ENCODE data around the gene ARHGAP22. TPM values are rescaled to one million over a fixed set of nuclear protein-coding genes. Genes with fewer than 3 reads are reported as not detected.

ARHGAP22 gene
- total and polyA plus RNA-seq, 5 donors, result 1.4 to 6.5 (median 5.1) TPM

DNA sequence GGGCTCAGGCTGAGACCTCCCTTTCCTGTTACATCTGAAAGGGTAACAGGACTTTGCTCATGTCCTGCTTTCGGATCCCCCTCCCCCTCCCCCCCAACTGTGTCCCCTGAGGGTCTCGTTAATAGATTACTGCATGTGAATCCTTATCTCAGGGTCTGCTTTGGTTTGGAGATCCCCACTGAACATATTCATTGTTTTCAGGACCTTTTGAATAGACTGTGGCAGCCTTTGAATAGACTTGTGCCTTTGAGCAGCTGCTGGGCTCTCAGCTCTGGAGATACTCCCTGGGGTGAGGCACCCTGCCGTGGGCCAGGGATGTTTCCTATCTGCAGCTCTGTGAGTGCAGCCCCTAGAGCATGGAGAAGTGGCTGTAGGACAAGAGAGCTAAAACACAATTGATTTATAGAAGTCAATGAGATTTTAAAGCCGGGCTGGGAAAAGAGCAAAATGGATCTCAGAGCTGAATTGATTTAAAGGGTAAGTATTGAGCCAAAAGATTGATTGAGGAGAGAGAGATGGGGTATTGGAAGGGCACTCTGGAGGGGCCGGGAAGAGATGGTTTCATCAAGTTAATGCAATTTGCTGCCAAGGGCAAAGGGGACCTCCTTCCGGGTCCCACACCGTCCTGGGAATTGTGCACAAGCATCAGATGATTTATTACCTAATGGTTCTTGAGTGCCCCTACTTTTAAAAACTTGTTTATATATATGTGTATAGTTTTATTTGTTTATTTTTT is 9.9 kb downstream of the ARHGAP22 start:
- no peak overlapping the region for H3K4me3 ChIP-seq (ENCODE audit: low read length)
- no peaks in the 10 kb centered on the region for H3K27me3 ChIP-seq (ENCODE audit: control insufficient read depth, insufficient read depth)
- 62% methylated on average over 7 of the region's 7 CpGs for WGBS
- no peaks in the 10 kb centered on the region for H3K9me3 ChIP-seq (ENCODE audit: control insufficient read depth, low read length)
- DNase-seq (no peak), ATAC-seq (no peak)
- no peaks in the 10 kb centered on the region for H3K4me1 ChIP-seq (ENCODE audit: control insufficient read depth, insufficient read depth, low read length)
- intact Hi-C loops (cut with DNase I), result no loop called here
- no peak overlapping the region for H3K27ac ChIP-seq (ENCODE audit: low read length)

DNA sequence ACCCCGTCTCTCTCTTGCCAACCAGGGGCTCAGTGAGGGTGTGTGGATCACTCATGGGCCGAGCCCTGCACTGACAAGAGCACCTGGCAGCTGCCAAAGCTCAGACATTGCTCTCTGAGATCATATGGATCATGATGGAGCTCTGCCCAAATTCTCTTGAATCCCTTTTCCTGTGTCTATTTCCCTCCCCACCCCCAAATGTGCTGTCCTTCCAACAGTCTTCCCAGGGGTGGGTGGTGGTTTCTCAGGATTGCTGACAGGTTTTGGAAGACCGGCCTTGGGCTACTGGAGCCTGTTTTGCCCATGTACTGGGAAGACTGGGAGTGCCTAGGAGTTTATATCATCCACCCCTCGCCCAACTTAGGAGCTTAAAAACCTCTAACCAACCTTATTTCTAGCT is 10.5 kb downstream of the ARHGAP22 start:
- intact Hi-C loops (cut with DNase I), result no loop called here
- no peaks in the 10 kb centered on the region for H3K27me3 ChIP-seq (ENCODE audit: control insufficient read depth, insufficient read depth)
- H3K4me1 ChIP-seq (ENCODE audit: control insufficient read depth, insufficient read depth, low read length), result no peaks in the 10 kb centered on the region
- H3K27ac ChIP-seq (ENCODE audit: low read length), result no peak overlapping the region
- DNase-seq (no peak), ATAC-seq (no peak)
- H3K9me3 ChIP-seq (ENCODE audit: control insufficient read depth, low read length), result no peaks in the 10 kb centered on the region
- H3K4me3 ChIP-seq (ENCODE audit: low read length), result no peak overlapping the region
- 82% methylated on average over 4 of the region's 4 CpGs for WGBS

DNA sequence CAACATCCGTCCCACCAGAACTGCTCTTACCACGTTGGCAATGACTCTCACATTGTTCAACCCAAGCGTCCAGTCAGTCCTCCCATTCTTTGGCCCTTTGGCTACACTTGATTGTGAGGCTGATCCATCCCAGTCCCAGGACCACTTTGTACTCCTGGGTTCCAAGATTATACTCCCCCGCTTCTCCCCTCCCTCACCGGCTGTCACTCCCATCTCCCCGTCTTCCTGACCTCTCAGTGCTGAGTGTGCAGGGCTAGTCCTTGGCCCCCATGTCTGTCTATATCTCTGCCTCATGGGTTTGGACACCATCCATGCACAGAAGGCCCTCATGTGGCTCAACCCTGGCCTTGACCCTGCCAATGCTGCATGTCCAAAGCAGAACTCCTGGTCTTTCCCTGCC is 12.5 kb downstream of the ARHGAP22 start:
- ATAC-seq (no peak), DNase-seq (no peak)
- H3K9me3 ChIP-seq (ENCODE audit: control insufficient read depth, low read length), result no peaks in the 10 kb centered on the region
- no peak overlapping the region for H3K4me3 ChIP-seq (ENCODE audit: low read length)
- H3K27ac ChIP-seq (ENCODE audit: low read length), result no peak overlapping the region
- no peaks in the 10 kb centered on the region for H3K27me3 ChIP-seq (ENCODE audit: control insufficient read depth, insufficient read depth)
- intact Hi-C loops (cut with DNase I), result no loop called here
- WGBS, result 85% methylated on average over 6 of the region's 6 CpGs
- H3K4me1 ChIP-seq (ENCODE audit: control insufficient read depth, insufficient read depth, low read length), result no peaks in the 10 kb centered on the region

DNA sequence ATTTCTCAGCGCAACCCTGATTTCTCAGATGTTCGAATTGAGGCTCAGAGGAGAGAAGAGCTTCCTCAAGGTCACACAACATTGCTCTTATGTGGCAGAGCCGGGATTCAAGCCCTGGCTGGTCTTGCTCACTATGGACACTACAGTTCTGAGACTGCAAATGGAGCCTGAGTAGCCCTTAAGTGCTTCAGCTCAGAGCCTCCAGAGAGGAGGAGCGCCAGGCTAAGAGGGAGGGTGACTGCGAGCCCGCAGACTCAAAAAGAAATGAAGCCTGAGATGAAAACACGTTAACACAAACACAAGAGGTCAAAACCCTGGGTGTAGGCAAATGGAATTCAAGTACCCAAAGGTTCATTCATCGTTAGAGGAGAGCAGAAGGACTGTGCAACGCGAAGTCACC is 13.9 kb downstream of the ARHGAP22 start:
- 92% methylated on average over 10 of the region's 10 CpGs for WGBS
- H3K4me3 ChIP-seq (ENCODE audit: low read length), result no peak overlapping the region
- no peak for ATAC-seq
- no peak for DNase-seq
- H3K27me3 ChIP-seq (ENCODE audit: control insufficient read depth, insufficient read depth), result no peaks in the 10 kb centered on the region
- H3K9me3 ChIP-seq (ENCODE audit: control insufficient read depth, low read length), result no peaks in the 10 kb centered on the region
- intact Hi-C loops (cut with DNase I), result no loop called here
- no peaks in the 10 kb centered on the region for H3K4me1 ChIP-seq (ENCODE audit: control insufficient read depth, insufficient read depth, low read length)
- no peak overlapping the region for H3K27ac ChIP-seq (ENCODE audit: low read length)

DNA sequence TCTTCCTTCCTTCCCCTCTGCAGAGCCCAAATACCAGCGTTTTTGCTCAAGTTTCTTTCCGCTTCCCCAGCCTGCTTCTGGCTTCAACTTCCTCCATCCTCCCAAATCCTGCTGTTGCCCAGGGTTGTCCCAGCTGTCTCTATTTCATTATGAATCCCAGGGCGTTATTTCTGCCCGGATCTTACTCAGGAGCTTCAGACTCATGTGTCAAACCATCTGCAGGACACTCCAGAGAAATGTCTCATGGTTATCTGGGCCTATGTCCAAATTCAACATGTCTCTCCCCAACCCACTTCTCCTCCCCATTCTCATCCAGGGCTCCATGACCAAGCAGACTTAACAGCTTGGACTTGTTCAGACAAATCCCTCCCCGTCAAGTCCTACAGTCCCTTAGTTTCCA is 15.6 kb downstream of the ARHGAP22 start:
- Histone ChIP-seq H3K9me3 (ENCODE audit: control insufficient read depth, low read length) (no peaks in the 10 kb centered on the region), H3K27me3 (ENCODE audit: control insufficient read depth, insufficient read depth) (no peaks in the 10 kb centered on the region), H3K27ac (ENCODE audit: low read length) (no peak overlapping the region), H3K4me1 (ENCODE audit: control insufficient read depth, insufficient read depth, low read length) (no peaks in the 10 kb centered on the region), H3K4me3 (ENCODE audit: low read length) (no peak overlapping the region)
- intact Hi-C loops (cut with DNase I), result no loop called here
- ATAC-seq (peak; percentile 46 to 66), DNase-seq (no peak)
- WGBS, result 44% methylated on average over 5 of the region's 5 CpGs

DNA sequence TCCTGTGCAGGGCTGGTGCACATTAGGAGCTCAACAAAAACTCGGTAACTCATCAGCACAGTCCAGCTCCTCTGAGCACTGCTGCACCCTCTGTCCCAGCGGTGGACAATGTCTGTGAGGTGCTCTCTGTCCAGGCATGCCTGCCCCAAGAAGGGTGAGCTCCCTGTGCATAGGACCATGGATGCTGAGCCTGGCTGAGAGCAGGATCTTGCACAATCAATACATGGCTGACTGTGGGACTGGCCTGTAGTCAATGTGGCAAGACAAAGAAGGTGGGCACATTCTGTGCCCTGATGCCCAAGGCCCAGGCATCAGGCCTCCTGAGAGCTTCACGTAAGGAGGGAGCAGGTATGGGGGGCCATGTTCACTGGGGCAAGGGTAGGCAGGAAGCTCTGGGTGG is 17.1 kb downstream of the ARHGAP22 start:
- Histone ChIP-seq H3K4me1 (ENCODE audit: control insufficient read depth, insufficient read depth, low read length) (no peaks in the 10 kb centered on the region), H3K9me3 (ENCODE audit: control insufficient read depth, low read length) (no peaks in the 10 kb centered on the region), H3K4me3 (ENCODE audit: low read length) (no peak overlapping the region), H3K27ac (ENCODE audit: low read length) (no peak overlapping the region), H3K27me3 (ENCODE audit: control insufficient read depth, insufficient read depth) (no peaks in the 10 kb centered on the region)
- intact Hi-C loops (cut with DNase I), result no loop called here
- ATAC-seq, result no peak
- WGBS, result 96% methylated on average over 3 of the region's 3 CpGs
- no peak for DNase-seq

DNA sequence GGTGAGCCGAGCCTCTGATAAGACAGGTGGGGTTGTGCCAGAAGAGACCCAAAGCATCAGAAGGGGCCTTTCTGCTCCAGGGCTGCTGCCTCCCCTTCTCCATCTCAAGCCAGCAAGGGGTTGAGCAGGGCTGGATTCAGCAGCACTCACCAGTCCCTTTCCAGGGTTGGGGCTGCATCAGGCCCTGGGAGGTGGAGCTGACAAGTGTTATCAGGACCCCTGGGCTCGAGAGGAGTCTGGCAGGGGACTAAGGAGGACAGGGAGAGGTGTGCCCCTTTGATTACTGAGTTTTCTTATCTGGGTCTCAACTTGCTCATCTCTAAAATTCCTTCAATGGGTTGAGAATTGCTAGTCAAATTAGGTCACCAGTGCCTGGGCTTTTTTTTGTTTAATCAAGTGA is 17.8 kb downstream of the ARHGAP22 start:
- ATAC-seq (no peak), DNase-seq (no peak)
- Histone ChIP-seq H3K4me3 (ENCODE audit: low read length) (no peak overlapping the region), H3K4me1 (ENCODE audit: control insufficient read depth, insufficient read depth, low read length) (no peaks in the 10 kb centered on the region), H3K27me3 (ENCODE audit: control insufficient read depth, insufficient read depth) (no peaks in the 10 kb centered on the region), H3K27ac (ENCODE audit: low read length) (no peak overlapping the region), H3K9me3 (ENCODE audit: control insufficient read depth, low read length) (no peaks in the 10 kb centered on the region)
- 26% methylated on average over 2 of the region's 2 CpGs for WGBS
- intact Hi-C loops (cut with DNase I), result no loop called here

DNA sequence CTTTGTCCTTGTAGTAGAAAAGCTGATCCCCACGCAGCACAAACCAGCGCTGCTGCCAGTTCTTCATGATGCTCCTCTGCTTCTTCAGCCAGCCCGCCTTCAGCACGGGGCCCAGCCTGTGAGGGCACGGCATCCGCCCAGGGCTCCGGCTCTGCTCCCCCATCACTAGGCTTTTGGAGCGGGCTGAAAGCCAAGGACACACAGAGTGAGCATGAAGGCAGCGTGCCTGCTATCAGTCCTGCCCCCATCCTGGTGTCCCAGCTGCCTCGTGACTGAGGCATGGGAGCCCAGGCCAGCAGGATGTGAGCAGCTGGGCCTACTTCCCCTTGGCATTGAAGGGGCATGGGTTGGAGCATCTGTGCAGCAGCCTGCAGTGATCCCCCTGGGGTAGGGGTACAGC is 21.9 kb downstream of the ARHGAP22 start:
- Histone ChIP-seq H3K4me1 (ENCODE audit: control insufficient read depth, insufficient read depth, low read length) (peaks cover 4% of the 10 kb centered on the region), H3K27ac (ENCODE audit: low read length) (no peak overlapping the region), H3K27me3 (ENCODE audit: control insufficient read depth, insufficient read depth) (no peaks in the 10 kb centered on the region), H3K9me3 (ENCODE audit: control insufficient read depth, low read length) (no peaks in the 10 kb centered on the region), H3K4me3 (ENCODE audit: low read length) (no peak overlapping the region)
- intact Hi-C loops (cut with DNase I), result no loop called here
- WGBS, result 74% methylated on average over 10 of the region's 10 CpGs
- peak; percentile 26 to 71 (median 68) for DNase-seq
- ATAC-seq, result peak; percentile 28 to 37

DNA sequence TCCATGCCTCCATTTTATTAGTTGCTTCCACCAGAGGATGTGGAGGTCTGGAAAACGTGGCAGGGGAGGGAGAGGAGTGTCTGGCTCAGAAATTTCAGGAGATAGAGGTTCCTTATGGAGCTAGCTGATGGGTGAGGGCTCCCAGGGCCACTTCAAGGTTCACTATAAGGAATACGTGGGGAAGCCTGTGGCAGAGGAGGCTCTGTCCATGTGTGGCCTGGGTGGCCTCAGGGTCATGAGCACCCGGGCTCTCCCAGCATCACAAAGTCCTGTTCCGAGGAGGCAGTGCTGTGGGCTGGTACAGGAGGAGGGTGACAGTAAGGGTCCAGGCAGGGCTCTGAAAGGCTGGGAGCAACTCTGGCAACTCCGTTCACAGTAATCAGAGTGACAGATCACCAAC is 24.6 kb downstream of the ARHGAP22 start:
- intact Hi-C loops (cut with DNase I), result no loop called here
- peaks cover 4% of the 10 kb centered on the region for H3K4me1 ChIP-seq (ENCODE audit: control insufficient read depth, insufficient read depth, low read length)
- H3K9me3 ChIP-seq (ENCODE audit: control insufficient read depth, low read length), result no peaks in the 10 kb centered on the region
- 84% methylated on average over 5 of the region's 5 CpGs for WGBS
- DNase-seq (no peak), ATAC-seq (no peak)
- H3K27me3 ChIP-seq (ENCODE audit: control insufficient read depth, insufficient read depth), result no peaks in the 10 kb centered on the region
- H3K27ac ChIP-seq (ENCODE audit: low read length), result no peak overlapping the region
- no peak overlapping the region for H3K4me3 ChIP-seq (ENCODE audit: low read length)

DNA sequence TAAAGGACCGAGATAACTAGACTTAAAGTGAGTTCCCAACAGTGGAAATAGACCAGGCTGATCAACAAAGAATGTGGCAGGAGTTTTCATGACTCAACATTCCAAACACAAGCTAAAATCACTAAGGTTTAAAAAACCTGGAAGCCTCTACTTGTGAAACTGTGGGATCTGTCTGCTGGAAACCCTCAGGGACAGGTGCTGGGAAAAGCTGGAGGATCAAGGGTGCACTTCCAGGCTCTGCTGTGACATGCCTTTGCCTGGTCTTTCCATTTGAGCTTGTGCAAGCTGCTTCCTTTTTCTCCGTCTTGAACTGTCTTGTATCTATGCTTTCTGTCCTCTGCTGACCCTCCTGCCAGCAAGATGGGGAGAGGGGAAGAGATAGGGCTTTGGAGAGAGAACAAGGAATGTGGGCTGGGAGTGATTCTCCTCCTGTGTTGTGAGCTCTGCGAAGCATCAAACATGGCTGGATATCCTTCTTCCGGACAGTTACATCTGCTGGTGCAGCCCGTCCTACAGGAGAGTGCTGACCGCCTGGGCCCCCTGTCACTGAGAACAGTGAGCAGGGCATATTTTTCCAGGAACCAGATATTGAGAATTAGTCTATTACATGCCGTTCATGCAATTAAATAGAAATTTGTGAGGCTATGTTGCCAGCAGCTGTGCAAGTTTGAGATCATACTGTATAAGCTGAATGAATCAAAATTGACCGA is 25.5 kb downstream of the ARHGAP22 start:
- H3K4me1 ChIP-seq (ENCODE audit: control insufficient read depth, insufficient read depth, low read length), result peaks cover 4% of the 10 kb centered on the region
- no peak overlapping the region for H3K27ac ChIP-seq (ENCODE audit: low read length)
- no peak overlapping the region for H3K4me3 ChIP-seq (ENCODE audit: low read length)
- ATAC-seq (peak in 1 of 2 donors; percentile 18), DNase-seq (no peak)
- H3K27me3 ChIP-seq (ENCODE audit: control insufficient read depth, insufficient read depth), result no peaks in the 10 kb centered on the region
- 48% methylated on average over 8 of the region's 8 CpGs for WGBS
- H3K9me3 ChIP-seq (ENCODE audit: control insufficient read depth, low read length), result no peaks in the 10 kb centered on the region
- intact Hi-C loops (cut with DNase I), result no loop called here

DNA sequence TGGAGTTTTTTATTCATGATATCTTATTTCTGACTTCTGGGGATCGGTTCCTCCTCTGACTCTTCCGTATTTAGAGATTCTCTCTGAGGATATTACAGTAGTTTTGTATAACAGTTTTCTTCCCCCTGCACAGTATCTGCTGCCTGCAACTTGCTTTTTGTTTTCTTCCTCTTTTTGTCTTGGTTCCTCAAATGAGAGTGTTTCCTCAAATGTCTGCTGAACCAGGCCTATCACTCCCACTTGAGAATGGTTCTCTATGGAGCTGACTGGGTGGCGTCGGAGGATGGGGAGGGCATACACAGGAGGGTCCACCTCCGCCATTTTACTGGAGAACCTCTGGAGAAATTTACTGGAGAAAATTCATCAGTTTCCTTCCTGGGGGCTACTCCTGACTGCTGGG is 27.7 kb downstream of the ARHGAP22 start:
- H3K27ac ChIP-seq (ENCODE audit: low read length), result no peak overlapping the region
- no peak for DNase-seq

More for the DNA sequence above, 27.7 kb downstream of the ARHGAP22 start:
- Histone ChIP-seq H3K9me3 (ENCODE audit: control insufficient read depth, low read length) (no peaks in the 10 kb centered on the region), H3K27me3 (ENCODE audit: control insufficient read depth, insufficient read depth) (no peaks in the 10 kb centered on the region), H3K4me3 (ENCODE audit: low read length) (no peak overlapping the region), H3K4me1 (ENCODE audit: control insufficient read depth, insufficient read depth, low read length) (peaks cover 4% of the 10 kb centered on the region)
- peak in 1 of 2 donors; percentile 49 for ATAC-seq
- WGBS, result 84% methylated on average over 5 of the region's 5 CpGs
- intact Hi-C loops (cut with DNase I), result no loop called here
